Lung (tissue), 12 donors: Measurements from ENCODE around the gene TRAF3. TPM values are rescaled to one million over a fixed set of nuclear protein-coding genes. Genes with fewer than 3 reads are reported as not detected.
A peak's percentile ranks its signal among the peaks of the same experiment; 100 is the strongest.

Source experiments
- ATAC-seq: fragments of 200-7000 bp; cut with Tn5 transposase; one replicate; pipeline ENCODE4 v1.9.1; 2020; ENCODE audit warnings: moderate number of reproducible peaks; ENCODE audit not compliant: insufficient read depth, low FRiP score
- DNase-seq, 3 donors: peaks; one replicate each; pipeline ENCODE4 v3.0.0-alpha.2; 2013 to 2017
- H3K27ac ChIP-seq, 2 donors: one replicate each; pipeline ENCODE4 v1.5.1; 2013; ENCODE audit warnings: mild to moderate bottlenecking in 2 of 2, moderate library complexity in 2 of 2, control low read depth in 1 of 2, inconsistent platforms in 1 of 2, low read depth in 1 of 2, low read length in 1 of 2
- H3K27me3 ChIP-seq, 3 donors: one replicate each; pipeline ENCODE4 v1.5.1; 2013; ENCODE audit warnings: low read length in 2 of 3; ENCODE audit not compliant: control insufficient read depth in 3 of 3, insufficient read depth in 3 of 3
- H3K36me3 ChIP-seq, 4 donors: one replicate each; pipeline ENCODE4 v1.5.1; 2013; ENCODE audit warnings: low read length in 4 of 4, mild to moderate bottlenecking in 1 of 4, moderate library complexity in 1 of 4; ENCODE audit not compliant: control insufficient read depth in 4 of 4, insufficient read depth in 4 of 4
- H3K4me1 ChIP-seq, 5 donors: one replicate each; pipeline ENCODE4 v1.5.1; 2013; ENCODE audit warnings: low read length in 5 of 5, mild to moderate bottlenecking in 2 of 5, moderate library complexity in 1 of 5; ENCODE audit not compliant: control insufficient read depth in 5 of 5, insufficient read depth in 5 of 5
- H3K4me3 ChIP-seq: one replicate; pipeline ENCODE4 v1.5.1; 2013; ENCODE audit warnings: mild to moderate bottlenecking, control low read depth, moderate library complexity
- H3K9ac ChIP-seq, 2 donors: one replicate each; pipeline ENCODE4 v1.5.1; 2013; ENCODE audit warnings: low read length in 2 of 2, control low read depth in 1 of 2; ENCODE audit not compliant: insufficient read depth in 1 of 2
- H3K9me3 ChIP-seq, 4 donors: one replicate each; pipeline ENCODE4 v1.5.1; 2013; ENCODE audit warnings: low read length in 3 of 4, mild to moderate bottlenecking in 1 of 4, moderate library complexity in 1 of 4; ENCODE audit not compliant: control insufficient read depth in 4 of 4, insufficient read depth in 3 of 4
- CTCF ChIP-seq: IDR thresholded peaks from 2 replicates; pipeline ENCODE4 v1.5.1; 2012; ENCODE audit warnings: mild to moderate bottlenecking; ENCODE audit errors: control extremely low read depth, extremely low read depth
- WGBS, 2 donors: extraction: QIAGEN DNeasy Blood & Tissue Kit; methylation state at CpG; one replicate each; pipeline ENCODE4 v1.1.7; 2013; 5-methylcytosine and 5-hydroxymethylcytosine counted together
- polyA plus RNA-seq, 2 donors: library from polyadenylated mRNA; stranded (reverse); fragments of 200-250 nt; gene quantifications; one replicate each; pipeline ENCODE4 v1.2.1, GENCODE V29; 2013
- total RNA-seq, 2 donors: library from RNA; depleted of rRNA in 1 of 2; stranded (reverse); fragments of >200 nt in 1 of 2; gene quantifications; one replicate each; pipeline ENCODE4 v1.2.1, GENCODE V29; 2014 to 2021
- donor health status: control.
- donor health status: control.
- donor health status: Bipolar disorder and iron deficiency.
- donor health status: healthy.
- donor health status: DM: yes; HTN: yes; CAD: no.

Gene TRAF3
- total and polyA plus RNA-seq, 4 donors, result 5.7 to 25.5 (median 18.7) TPM

DNA sequence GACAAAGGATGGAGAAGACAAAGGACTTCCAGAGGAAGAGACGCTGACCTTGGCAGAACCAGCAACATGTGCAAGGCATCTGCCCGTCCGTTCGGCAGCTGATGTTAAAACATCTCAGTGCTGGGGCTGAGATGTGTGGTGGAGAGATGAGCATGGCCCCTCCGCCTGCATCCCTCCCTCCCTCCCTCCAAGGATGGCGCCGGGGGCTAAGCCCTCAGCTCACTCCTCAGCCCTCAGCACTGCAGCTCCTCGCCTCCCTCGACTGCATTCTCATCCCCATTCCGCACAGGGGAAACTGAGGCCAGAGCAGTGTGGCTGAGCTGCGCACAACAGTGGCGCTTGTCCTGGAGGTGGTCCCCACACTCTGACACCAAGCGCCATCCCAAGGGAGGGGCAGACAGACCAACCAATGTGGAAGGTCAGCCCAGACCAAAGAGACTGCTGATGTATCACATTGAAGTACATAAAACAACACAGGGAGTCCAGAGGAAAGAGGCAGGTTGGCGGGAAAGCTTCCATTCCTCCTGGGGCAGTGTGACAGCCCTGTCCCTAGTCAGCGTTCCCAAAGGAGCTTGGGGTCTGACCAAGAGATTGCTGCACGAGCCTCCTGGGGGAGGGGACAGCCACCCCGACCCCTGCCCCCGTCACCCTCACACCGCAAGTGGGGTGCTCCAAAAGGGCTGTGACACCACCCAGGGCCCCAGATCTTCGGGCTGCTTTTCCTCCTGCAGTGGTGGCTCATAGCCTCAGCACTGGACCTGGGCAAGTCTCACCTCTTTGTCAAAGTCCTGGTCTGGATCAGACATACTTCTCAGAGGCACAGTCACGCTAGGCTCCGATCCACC lies 160.3 kb downstream of the TRAF3 start:
- DNase-seq (no peak), ATAC-seq (no peak)
- 95 to 97% methylated on average over 22 of the region's 22 CpGs for WGBS, 2 donors
- Histone ChIP-seq H3K9ac (no peak overlapping the region), H3K27ac (no peak overlapping the region), H3K27me3 (no peaks in the 10 kb centered on the region), H3K4me1 (peaks cover 0 to 12% (median 0%) of the 10 kb centered on the region in 5 donors), H3K4me3 (no peak overlapping the region), H3K36me3 (peaks cover 11 to 54% (median 16%) of the 10 kb centered on the region in 4 donors), H3K9me3 (no peaks in the 10 kb centered on the region)
- no peak for TF ChIP-seq CTCF

DNA sequence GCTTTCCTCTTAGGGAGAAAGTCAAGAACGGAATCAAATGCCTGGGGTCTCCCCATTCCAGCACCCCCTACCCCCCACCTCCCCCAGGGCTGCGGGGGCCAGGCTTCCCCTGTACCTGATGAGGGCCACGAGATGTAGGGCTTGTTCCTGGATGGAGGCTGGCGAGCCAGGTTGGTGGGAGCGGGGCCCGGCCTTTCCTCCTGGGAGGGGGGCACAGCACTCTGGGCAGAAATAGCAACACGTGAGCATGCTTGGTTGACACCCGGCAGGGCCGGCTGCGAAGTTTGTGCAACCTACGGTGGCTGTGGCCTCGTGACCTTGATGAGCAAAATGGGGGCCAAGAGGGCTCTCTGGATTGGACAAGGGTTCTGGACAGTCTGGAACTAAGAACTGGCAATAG lies 160.9 kb downstream of the TRAF3 start:
- peaks cover 9 to 52% (median 15%) of the 10 kb centered on the region in 4 donors for H3K36me3 ChIP-seq
- H3K9ac ChIP-seq, result no peak overlapping the region
- WGBS, 2 donors, result 94 to 97% methylated on average over 12 of the region's 12 CpGs
- no peak for ATAC-seq
- H3K27ac ChIP-seq, result no peak overlapping the region
- peaks cover 0 to 12% (median 0%) of the 10 kb centered on the region in 5 donors for H3K4me1 ChIP-seq
- no peaks in the 10 kb centered on the region for H3K9me3 ChIP-seq
- DNase-seq, result no peak
- no peaks in the 10 kb centered on the region for H3K27me3 ChIP-seq
- no peak overlapping the region for H3K4me3 ChIP-seq
- no peak for TF ChIP-seq CTCF

DNA sequence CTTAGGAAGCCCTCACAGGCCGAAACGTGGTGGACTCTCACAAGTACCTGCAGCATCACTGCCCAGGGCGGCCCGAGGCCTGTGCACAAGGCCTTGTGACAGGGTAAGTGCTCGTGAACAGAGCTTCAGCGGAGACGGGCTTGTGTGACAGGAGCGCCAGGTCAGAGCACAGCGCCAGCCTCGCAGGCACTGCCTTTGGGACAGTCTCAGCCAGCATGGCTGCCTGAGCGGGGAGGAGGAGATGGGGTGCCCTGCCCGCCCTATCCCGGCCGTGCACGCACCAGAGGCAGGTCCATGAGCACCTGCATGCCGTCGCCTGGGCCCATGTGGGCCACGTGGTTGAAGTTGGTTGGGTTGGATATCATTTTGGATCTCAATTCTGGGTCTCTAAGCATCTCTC lies 162.1 kb downstream of the TRAF3 start:
- Histone ChIP-seq H3K27ac (peak overlapping the region in 1 of 2 donors; percentile 25), H3K4me3 (no peak overlapping the region), H3K27me3 (no peaks in the 10 kb centered on the region), H3K9me3 (no peaks in the 10 kb centered on the region), H3K4me1 (peaks cover 0 to 12% (median 0%) of the 10 kb centered on the region in 5 donors), H3K36me3 (peaks cover 7 to 56% (median 25%) of the 10 kb centered on the region in 4 donors), H3K9ac (no peak overlapping the region)
- ATAC-seq (no peak), DNase-seq (no peak)
- whole genome bisulfite sequencing, 2 donors, result 96 to 97% methylated on average over 18 of the region's 18 CpGs
- TF ChIP-seq CTCF, result no peak
